CD1c-positive myeloid dendritic cell (primary cell): ENCODE results near the gene ATP8A1.

Experiments
- DNase-seq: peaks from one replicate; pipeline ENCODE4 v3.0.0-alpha.2; 2016; ENCODE audit errors: extremely low spot score

Gene ATP8A1

GRCh38 chr4:42626629-42627146 is 30.2 kb downstream of the ATP8A1 start:
- DNase-seq, result no peak

GRCh38 chr4:42625329-42625728 is 31.6 kb downstream of the ATP8A1 start:
- DNase-seq, result no peak

GRCh38 chr4:42624551-42624950 is 32.4 kb downstream of the ATP8A1 start:
- no peak for DNase-seq

- no peak for DNase-seq
Measured at GRCh38 chr4:42618023-42618422, 38.9 kb downstream of the ATP8A1 start.

GRCh38 chr4:42617030-42617429 is 39.9 kb downstream of the ATP8A1 start:
- DNase-seq, result no peak

GRCh38 chr4:42616572-42616971 is 40.3 kb downstream of the ATP8A1 start:
- DNase-seq, result no peak

GRCh38 chr4:42615131-42615763 is 41.7 kb downstream of the ATP8A1 start:
- no peak for DNase-seq

- DNase-seq, result no peak
Measured at GRCh38 chr4:42612898-42613297, 44.0 kb downstream of the ATP8A1 start.

- DNase-seq, result no peak
Measured at GRCh38 chr4:42610941-42611340, 46.0 kb downstream of the ATP8A1 start.

GRCh38 chr4:42609051-42609450 is 47.9 kb downstream of the ATP8A1 start:
- no peak for DNase-seq

GRCh38 chr4:42608551-42608950 is 48.4 kb downstream of the ATP8A1 start:
- DNase-seq, result no peak

- DNase-seq, result no peak
Measured at GRCh38 chr4:42607011-42607726, 49.7 kb downstream of the ATP8A1 start.

- DNase-seq, result no peak
Measured at GRCh38 chr4:42605264-42605663, 51.6 kb downstream of the ATP8A1 start.

- DNase-seq, result no peak
Measured at GRCh38 chr4:42603862-42604261, 53.0 kb downstream of the ATP8A1 start.

GRCh38 chr4:42600578-42600977 is 56.3 kb downstream of the ATP8A1 start:
- no peak for DNase-seq

- DNase-seq, result no peak
Measured at GRCh38 chr4:42596918-42597317, 60.0 kb downstream of the ATP8A1 start.

GRCh38 chr4:42594888-42595287 is 62.0 kb downstream of the ATP8A1 start:
- no peak for DNase-seq

GRCh38 chr4:42588909-42589308 is 68.0 kb downstream of the ATP8A1 start:
- DNase-seq, result no peak

- no peak for DNase-seq
Measured at GRCh38 chr4:42586775-42587174, 70.1 kb downstream of the ATP8A1 start.

GRCh38 chr4:42579903-42580302 is 77.0 kb downstream of the ATP8A1 start:
- DNase-seq, result no peak

GRCh38 chr4:42578187-42578586 is 78.7 kb downstream of the ATP8A1 start:
- DNase-seq, result no peak

- no peak for DNase-seq
Measured at GRCh38 chr4:42574870-42575430, 82.0 kb downstream of the ATP8A1 start.

- DNase-seq, result no peak
Measured at GRCh38 chr4:42573249-42573648, 83.7 kb downstream of the ATP8A1 start.
